Keratinocyte (primary cell): ENCODE measurements around the gene PLA2G12B.

Experiments
- CTCF ChIP-seq, 3 experiments: IDR thresholded peaks in 1 of 3; conservative IDR thresholded peaks in 1 of 3; optimal IDR thresholded peaks in 1 of 3; 2 replicates in 2 of 3; 3 replicates in 1 of 3; pipeline versions ENCODE3 to v1.5.1; 2011; ENCODE audit warnings: low read length in 3 of 3, mild to moderate bottlenecking in 3 of 3, moderate library complexity in 2 of 3, control low read depth in 1 of 3, inconsistent platforms in 1 of 3; ENCODE audit not compliant: insufficient read depth in 2 of 3; ENCODE audit errors: extremely low read depth in 1 of 3
- EZH2 ChIP-seq: IDR thresholded peaks from one replicate; pipeline ENCODE4 v1.6.1; 2012; ENCODE audit warnings: inconsistent platforms, mild to moderate bottlenecking, low read length, moderate library complexity

GRCh38 chr10:72954230-72954595 is 393 bp downstream of the PLA2G12B start:
- TF ChIP-seq CTCF (optimal IDR thresholded peaks at IDR 0.05 in 1 of 3, IDR thresholded peaks at IDR 0.05 in 1 of 3, conservative IDR thresholded peaks at IDR 0.05 in 1 of 3; ENCODE audit: extremely low read depth in 1 of 3, insufficient read depth in 2 of 3, low read length in 3 of 3) (no peak), EZH2 (no peak)
